H9 (cell line): Measurements from ENCODE around the gene CNNM2. TPM values are rescaled to one million over a fixed set of nuclear protein-coding genes. Genes with fewer than 3 reads are reported as not detected.

Source experiments
- DNase-seq: peaks from one replicate; pipeline ENCODE4 v3.0.0-alpha.2; 2017
- H2AFZ ChIP-seq: one replicate; pipeline ENCODE4 v1.6.1; 2013; ENCODE audit warnings: mild to moderate bottlenecking, low read length, control low read depth, moderate library complexity
- H2AK5ac ChIP-seq: 2 replicates; pipeline ENCODE4 v1.6.1; 2013; ENCODE audit warnings: low read length, control low read depth, mixed read lengths; ENCODE audit not compliant: insufficient read length
- H2BK120ac ChIP-seq: one replicate; pipeline ENCODE4 v1.6.1; 2013; ENCODE audit warnings: low read depth, mild to moderate bottlenecking, low read length, control low read depth, inconsistent platforms; ENCODE audit not compliant: poor library complexity, severe bottlenecking
- H2BK12ac ChIP-seq: 2 replicates; pipeline ENCODE4 v1.6.1; 2013; ENCODE audit warnings: low read length, control low read depth, mixed read lengths, low read depth; ENCODE audit not compliant: insufficient read length
- H2BK15ac ChIP-seq: 2 replicates; pipeline ENCODE4 v1.6.1; 2013; ENCODE audit warnings: low read depth, low read length, control low read depth
- H2BK20ac ChIP-seq: one replicate; pipeline ENCODE4 v1.6.1; 2013; ENCODE audit warnings: low read depth, mild to moderate bottlenecking, low read length, control low read depth, inconsistent platforms; ENCODE audit not compliant: poor library complexity, severe bottlenecking
- H2BK5ac ChIP-seq: 2 replicates; pipeline ENCODE4 v1.6.1; 2013; ENCODE audit warnings: low read length, control low read depth, mixed read lengths; ENCODE audit not compliant: insufficient read length
- H3K14ac ChIP-seq: 2 replicates; pipeline ENCODE4 v1.6.1; 2013; ENCODE audit warnings: low read length, control low read depth; ENCODE audit not compliant: insufficient read depth
- H3K18ac ChIP-seq: 2 replicates; pipeline ENCODE4 v1.6.1; 2013; ENCODE audit warnings: low read depth, mild to moderate bottlenecking, mixed read lengths, low read length, control low read depth; ENCODE audit not compliant: insufficient read length
- H3K23ac ChIP-seq: 2 replicates; pipeline ENCODE4 v1.6.1; 2013; ENCODE audit warnings: low read length, control low read depth, mixed read lengths, low read depth; ENCODE audit not compliant: insufficient read length
- H3K23me2 ChIP-seq: 2 replicates; pipeline ENCODE4 v1.6.1; 2013; ENCODE audit warnings: low read depth, mild to moderate bottlenecking, mixed read lengths, low read length, control low read depth; ENCODE audit not compliant: insufficient read length, poor library complexity, severe bottlenecking
- H3K27ac ChIP-seq: 2 replicates; pipeline ENCODE4 v1.5.1; 2013; ENCODE audit warnings: low read length, control low read depth, mixed read lengths, low read depth; ENCODE audit not compliant: insufficient read length
- H3K27me3 ChIP-seq: 2 replicates; pipeline ENCODE4 v1.6.1; 2013; ENCODE audit warnings: low read length, control low read depth, inconsistent platforms; ENCODE audit not compliant: insufficient read depth
- H3K4ac ChIP-seq: 2 replicates; pipeline ENCODE4 v1.6.1; 2013; ENCODE audit warnings: low read depth, mild to moderate bottlenecking, control low read depth, inconsistent platforms, low read length, moderate library complexity
- H3K4me1 ChIP-seq: 2 replicates; pipeline ENCODE4 v1.6.1; 2013; ENCODE audit warnings: low read length, control low read depth, inconsistent platforms; ENCODE audit not compliant: insufficient read depth
- H3K4me2 ChIP-seq: 2 replicates; pipeline ENCODE4 v1.6.1; 2013; ENCODE audit warnings: low read length, control low read depth, mixed read lengths; ENCODE audit not compliant: insufficient read length, insufficient read depth
- H3K56ac ChIP-seq: 2 replicates; pipeline ENCODE4 v1.6.1; 2013; ENCODE audit warnings: low read depth, mild to moderate bottlenecking, mixed read lengths, low read length, control low read depth; ENCODE audit not compliant: insufficient read length
- H3K79me1 ChIP-seq: 2 replicates; pipeline ENCODE4 v1.6.1; 2013; ENCODE audit warnings: low read depth, mild to moderate bottlenecking, moderate library complexity, low read length, control low read depth, inconsistent platforms; ENCODE audit not compliant: insufficient read depth, poor library complexity, severe bottlenecking
- H3K79me2 ChIP-seq: 2 replicates; pipeline ENCODE4 v1.6.1; 2013; ENCODE audit warnings: low read length, control low read depth, inconsistent platforms; ENCODE audit not compliant: insufficient read depth
- H3K9ac ChIP-seq: 2 replicates; pipeline ENCODE4 v1.6.1; 2013; ENCODE audit warnings: low read length, control low read depth, mixed read lengths; ENCODE audit not compliant: insufficient read length; ENCODE audit errors: extremely low read depth
- H3K9me3 ChIP-seq: one replicate; pipeline ENCODE4 v1.6.1; 2013; ENCODE audit warnings: low read depth, low read length, inconsistent platforms; ENCODE audit not compliant: control insufficient read depth
- H3T11ph ChIP-seq: one replicate; pipeline ENCODE4 v1.6.1; 2013; ENCODE audit warnings: mild to moderate bottlenecking, low read length, control low read depth, inconsistent platforms
- H4K20me1 ChIP-seq: one replicate; pipeline ENCODE4 v1.6.1; 2013; ENCODE audit not compliant: control insufficient read depth, insufficient read length, insufficient read depth
- H4K5ac ChIP-seq: 2 replicates; pipeline ENCODE4 v1.6.1; 2013; ENCODE audit warnings: low read depth, mild to moderate bottlenecking, mixed read lengths, low read length, control low read depth; ENCODE audit not compliant: insufficient read length
- H4K8ac ChIP-seq: replicated peaks from 2 replicates; pipeline ENCODE4 v1.6.1; 2013; ENCODE audit warnings: low read length, control low read depth, mixed read lengths, low read depth; ENCODE audit not compliant: insufficient read length
- H4K91ac ChIP-seq: 2 replicates; pipeline ENCODE4 v1.6.1; 2013; ENCODE audit warnings: low read depth, mild to moderate bottlenecking, moderate library complexity, mixed read lengths, low read length, control low read depth; ENCODE audit not compliant: insufficient read length
- H3K27ac Mint-ChIP-seq, 3 experiments: 2 replicates in 2 of 3; 3 replicates in 1 of 3; pipeline ENCODE4 v1.8.0; 2020 to 2021; ENCODE audit warnings: mixed read lengths in 3 of 3, mild to moderate bottlenecking in 1 of 3, moderate library complexity in 1 of 3
- H3K27me3 Mint-ChIP-seq: 2 replicates; pipeline ENCODE4 v1.8.0; 2021; ENCODE audit warnings: low read depth, mild to moderate bottlenecking, moderate library complexity, mixed read lengths
- H3K36me3 Mint-ChIP-seq, 3 experiments: 2 replicates in 2 of 3; 3 replicates in 1 of 3; pipeline ENCODE4 v1.8.0; 2020 to 2021; ENCODE audit warnings: low read depth in 3 of 3, mixed read lengths in 3 of 3; ENCODE audit not compliant: insufficient read depth in 1 of 3
- H3K4me1 Mint-ChIP-seq, 2 experiments: 2 replicates each; pipeline ENCODE4 v1.8.0; 2020; ENCODE audit warnings: mixed read lengths in 2 of 2
- H3K4me3 Mint-ChIP-seq, 2 experiments: 2 replicates in 1 of 2; 3 replicates in 1 of 2; pipeline ENCODE4 v1.8.0; 2020 to 2021; ENCODE audit warnings: mild to moderate bottlenecking in 2 of 2, mixed read lengths in 2 of 2, moderate library complexity in 1 of 2
- H3K9me3 Mint-ChIP-seq, 2 experiments: 2 replicates in 1 of 2; 3 replicates in 1 of 2; pipeline ENCODE4 v1.8.0; 2020; ENCODE audit warnings: mild to moderate bottlenecking in 2 of 2, mixed read lengths in 2 of 2, moderate library complexity in 1 of 2
- CTCF ChIP-seq: fragments of 200-600 bp; sonication (generic); conservative IDR thresholded peaks from 3 replicates; pipeline ENCODE4 v1.8.0; 2021; ENCODE audit warnings: antibody characterized with exemption, mild to moderate bottlenecking
- WGBS: extraction: QIAGEN DNeasy Blood & Tissue Kit; methylation state at CpG from one replicate; pipeline ENCODE4 v1.1.7; 2013; ENCODE audit warnings: missing lambda C conversion rate, low lambda C conversion rate, mixed read lengths; ENCODE audit not compliant: insufficient read length; ENCODE audit errors: extremely low coverage; 5-methylcytosine and 5-hydroxymethylcytosine counted together
- total RNA-seq: library from RNA; stranded (reverse); gene quantifications from 2 replicates; pipeline ENCODE4 v1.2.1, GENCODE V29; 2021

Gene CNNM2
- total RNA-seq, 1 experiment from 2014 or later = 17.5 TPM

DNA sequence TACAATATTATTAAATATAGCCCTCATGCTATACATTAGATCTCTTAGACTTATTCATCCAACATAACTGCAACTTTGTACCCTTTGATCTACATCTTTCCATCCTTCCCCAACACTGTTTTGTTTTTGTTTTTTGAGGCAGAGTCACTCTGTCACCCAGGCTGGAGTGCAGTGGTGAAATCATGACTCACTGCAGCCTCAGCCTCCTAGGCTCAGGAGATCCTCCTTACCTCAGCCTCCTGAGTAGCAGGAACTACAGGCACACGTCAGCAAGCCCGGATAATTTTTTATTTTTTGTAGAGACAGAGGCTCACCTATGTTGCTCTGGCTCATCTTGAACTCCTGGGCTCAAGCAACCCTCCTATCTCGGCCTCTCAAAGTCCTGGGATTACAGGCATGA lies 221.7 kb downstream of the CNNM2 start:
- H3K4me1 ChIP-seq = no peaks in the 10 kb centered on the region
- H3K9ac ChIP-seq = no peak overlapping the region
- no CpG with 5 or more reads among the region's 3 CpGs for WGBS
- no peak overlapping the region for H3K56ac ChIP-seq
- Mint-ChIP-seq H3K36me3 (peaks cover 22 to 46% (median 32%) of the 10 kb centered on the region in 3 experiments), H3K27me3 (no peaks in the 10 kb centered on the region), H3K9me3 (peaks cover 9 to 11% of the 10 kb centered on the region in 2 experiments), H3K4me3 (no peak overlapping the region), H3K4me1 (no peaks in the 10 kb centered on the region), H3K27ac (no peak overlapping the region)
- no peak overlapping the region for H3K4me2 ChIP-seq
- no peak overlapping the region for H2AFZ ChIP-seq
- H4K8ac ChIP-seq = no peak overlapping the region
- no peaks in the 10 kb centered on the region for H4K20me1 ChIP-seq
- no peak overlapping the region for H3K4ac ChIP-seq
- H3K23ac ChIP-seq = no peak overlapping the region
- H3K23me2 ChIP-seq = no peaks in the 10 kb centered on the region
- no peak overlapping the region for H2AK5ac ChIP-seq
- no peaks in the 10 kb centered on the region for H3K79me2 ChIP-seq
- no peak overlapping the region for H4K5ac ChIP-seq
- DNase-seq = no peak
- no peaks in the 10 kb centered on the region for H3K79me1 ChIP-seq
- TF ChIP-seq CTCF = no peak
- no peak overlapping the region for H2BK12ac ChIP-seq
- no peak overlapping the region for H3K18ac ChIP-seq
- H2BK15ac ChIP-seq = no peak overlapping the region
- no peak overlapping the region for H3K14ac ChIP-seq
- no peak overlapping the region for H4K91ac ChIP-seq
- H3K27me3 ChIP-seq = no peaks in the 10 kb centered on the region
- no peaks in the 10 kb centered on the region for H3K9me3 ChIP-seq
- H2BK120ac ChIP-seq = no peak overlapping the region
- no peak overlapping the region for H2BK5ac ChIP-seq
- no peak overlapping the region for H2BK20ac ChIP-seq
- H3K27ac ChIP-seq = no peak overlapping the region
- no peak overlapping the region for H3T11ph ChIP-seq

Other genes with a start within 250 kb of the CNNM2 start
- 16.5 and 16.9 TPM in 2 replicates for gene ARL3, start 203.9 kb upstream of the CNNM2 start, total RNA-seq
- 32.7 and 34.7 TPM in 2 replicates for gene SFXN2, start 203.7 kb upstream of the CNNM2 start, total RNA-seq
- gene WBP1L, start 174.3 kb upstream of the CNNM2 start, total RNA-seq = 23.8 and 24.5 TPM in 2 replicates
- gene CYP17A1, start 80.9 kb upstream of the CNNM2 start, total RNA-seq = not detected in 2 replicates
- gene BORCS7, start 64.0 kb upstream of the CNNM2 start, total RNA-seq = 6.5 and 7.0 TPM in 2 replicates
- gene AS3MT, start 48.8 kb upstream of the CNNM2 start, total RNA-seq = 16.4 and 16.5 TPM in 2 replicates